Measurements from ENCODE around the gene SH3RF3.

DNA sequence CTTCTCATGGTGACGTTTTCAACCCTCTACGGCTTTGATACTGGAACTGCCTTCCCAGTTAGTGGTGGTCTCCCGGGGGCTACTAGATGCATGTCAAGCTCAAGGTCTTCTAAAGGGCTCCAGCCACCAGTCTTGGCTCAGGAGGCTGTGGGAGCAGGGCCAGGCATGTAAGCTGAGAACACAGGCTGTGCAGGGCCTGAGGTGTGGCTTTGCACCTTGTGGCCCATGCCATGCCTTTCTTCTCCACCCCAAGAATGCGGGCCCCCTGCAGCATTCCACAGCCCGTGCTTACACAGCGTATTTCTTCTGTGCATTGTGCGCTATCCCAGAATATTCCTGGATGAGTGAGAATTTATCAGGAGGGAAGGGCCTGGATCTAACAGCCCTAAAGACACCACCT, 339.9 kb downstream of the SH3RF3 start:
- TF ChIP-seq, protein P1, sequence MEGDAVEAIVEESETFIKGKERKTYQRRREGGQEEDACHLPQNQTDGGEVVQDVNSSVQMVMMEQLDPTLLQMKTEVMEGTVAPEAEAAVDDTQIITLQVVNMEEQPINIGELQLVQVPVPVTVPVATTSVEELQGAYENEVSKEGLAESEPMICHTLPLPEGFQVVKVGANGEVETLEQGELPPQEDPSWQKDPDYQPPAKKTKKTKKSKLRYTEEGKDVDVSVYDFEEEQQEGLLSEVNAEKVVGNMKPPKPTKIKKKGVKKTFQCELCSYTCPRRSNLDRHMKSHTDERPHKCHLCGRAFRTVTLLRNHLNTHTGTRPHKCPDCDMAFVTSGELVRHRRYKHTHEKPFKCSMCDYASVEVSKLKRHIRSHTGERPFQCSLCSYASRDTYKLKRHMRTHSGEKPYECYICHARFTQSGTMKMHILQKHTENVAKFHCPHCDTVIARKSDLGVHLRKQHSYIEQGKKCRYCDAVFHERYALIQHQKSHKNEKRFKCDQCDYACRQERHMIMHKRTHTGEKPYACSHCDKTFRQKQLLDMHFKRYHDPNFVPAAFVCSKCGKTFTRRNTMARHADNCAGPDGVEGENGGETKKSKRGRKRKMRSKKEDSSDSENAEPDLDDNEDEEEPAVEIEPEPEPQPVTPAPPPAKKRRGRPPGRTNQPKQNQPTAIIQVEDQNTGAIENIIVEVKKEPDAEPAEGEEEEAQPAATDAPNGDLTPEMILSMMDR (IDR thresholded peaks at IDR 0.05), result no peak
- TF ChIP-seq POLR2A (IDR thresholded peaks at IDR 0.05) (no peak), POLR2AphosphoS5 (IDR thresholded peaks at IDR 0.05) (no peak)

Data from breast epithelium (tissue), 3 donors.